Measurements from ENCODE around the gene FUT8. TPM values are rescaled to one million over a fixed set of nuclear protein-coding genes. Genes with fewer than 3 reads are reported as not detected.
A peak's percentile ranks its signal among the peaks of the same experiment; 100 is the strongest.

The FUT8 gene
- total RNA-seq, 1 donor: 165 TPM

DNA sequence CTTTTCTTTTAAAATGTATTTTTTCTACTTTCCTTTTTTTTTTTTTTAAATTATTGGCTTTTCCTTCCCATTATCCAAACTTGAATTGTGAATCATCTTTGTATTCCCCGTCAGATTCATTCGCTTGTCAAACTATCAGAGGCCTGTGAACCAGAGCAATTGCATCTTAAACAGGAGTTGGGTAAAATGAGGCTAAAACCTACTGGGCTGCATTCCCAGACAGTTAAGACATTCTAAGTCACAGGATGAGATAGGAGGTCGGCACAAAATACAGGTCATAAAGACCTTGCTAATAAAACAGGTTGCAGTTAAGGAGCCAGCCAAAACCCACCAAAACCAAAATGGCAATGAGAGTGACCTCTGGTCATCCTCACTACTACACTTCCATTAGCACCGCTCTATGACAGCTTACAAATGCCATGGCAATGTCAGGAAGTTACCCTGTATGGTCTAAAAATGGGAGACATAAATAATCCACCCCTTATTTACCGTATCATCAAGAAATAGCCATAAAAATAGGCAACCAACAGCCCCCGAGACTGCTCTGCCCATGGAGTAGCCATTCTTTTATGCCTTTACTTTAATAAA is 19.9 kb downstream of the FUT8 start:
- DNase-seq (ENCODE audit: low read depth): no peak
- TF ChIP-seq, protein P1, sequence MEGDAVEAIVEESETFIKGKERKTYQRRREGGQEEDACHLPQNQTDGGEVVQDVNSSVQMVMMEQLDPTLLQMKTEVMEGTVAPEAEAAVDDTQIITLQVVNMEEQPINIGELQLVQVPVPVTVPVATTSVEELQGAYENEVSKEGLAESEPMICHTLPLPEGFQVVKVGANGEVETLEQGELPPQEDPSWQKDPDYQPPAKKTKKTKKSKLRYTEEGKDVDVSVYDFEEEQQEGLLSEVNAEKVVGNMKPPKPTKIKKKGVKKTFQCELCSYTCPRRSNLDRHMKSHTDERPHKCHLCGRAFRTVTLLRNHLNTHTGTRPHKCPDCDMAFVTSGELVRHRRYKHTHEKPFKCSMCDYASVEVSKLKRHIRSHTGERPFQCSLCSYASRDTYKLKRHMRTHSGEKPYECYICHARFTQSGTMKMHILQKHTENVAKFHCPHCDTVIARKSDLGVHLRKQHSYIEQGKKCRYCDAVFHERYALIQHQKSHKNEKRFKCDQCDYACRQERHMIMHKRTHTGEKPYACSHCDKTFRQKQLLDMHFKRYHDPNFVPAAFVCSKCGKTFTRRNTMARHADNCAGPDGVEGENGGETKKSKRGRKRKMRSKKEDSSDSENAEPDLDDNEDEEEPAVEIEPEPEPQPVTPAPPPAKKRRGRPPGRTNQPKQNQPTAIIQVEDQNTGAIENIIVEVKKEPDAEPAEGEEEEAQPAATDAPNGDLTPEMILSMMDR (IDR thresholded peaks at IDR 0.05; ENCODE audit: insufficient read depth, low read length): no peak
- no peak overlapping the region for H3K4me3 ChIP-seq (ENCODE audit: low read depth, low read length)

DNA sequence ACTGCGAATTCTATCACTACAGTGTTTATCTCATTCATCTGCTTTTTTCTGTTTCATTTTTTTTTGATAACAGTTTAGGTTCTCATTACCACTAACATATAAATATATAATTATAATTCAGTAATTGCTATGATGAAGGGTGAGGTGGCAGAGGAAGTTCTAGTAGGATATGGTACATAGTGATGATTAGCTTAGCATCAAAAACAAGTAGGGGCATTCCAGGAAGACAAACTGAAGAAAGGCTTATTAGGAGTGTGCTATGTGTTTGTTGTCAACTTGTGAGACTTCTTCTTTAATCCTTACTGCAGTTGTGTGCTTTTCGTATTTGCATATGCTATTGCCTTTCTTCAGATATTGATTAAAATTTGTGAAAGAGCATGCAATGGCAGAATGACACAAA is 20.6 kb downstream of the FUT8 start:
- TF ChIP-seq, protein P1 (IDR thresholded peaks at IDR 0.05; ENCODE audit: insufficient read depth, low read length): no peak
- DNase-seq (ENCODE audit: low read depth): no peak
- H3K4me3 ChIP-seq (ENCODE audit: low read depth, low read length): no peak overlapping the region

DNA sequence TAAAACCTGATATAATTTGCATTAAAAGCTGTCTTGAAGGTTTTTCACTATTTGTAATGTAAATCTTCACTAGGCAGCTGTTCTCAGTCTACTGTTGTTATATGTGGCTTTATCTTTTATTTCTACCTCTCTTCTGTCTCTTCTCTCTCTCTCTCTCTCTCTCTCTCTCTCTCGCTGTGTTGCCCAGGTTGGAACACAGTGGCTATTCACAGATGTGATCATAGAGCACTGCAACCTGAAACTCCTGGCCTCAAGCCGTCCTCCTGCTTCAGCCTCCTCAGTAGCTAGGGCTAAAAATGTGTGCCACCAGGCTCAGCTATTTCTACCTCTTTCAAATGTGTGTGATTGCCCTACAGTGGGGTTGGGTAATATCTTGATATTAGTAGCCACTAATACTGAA is 21.1 kb downstream of the FUT8 start:
- no peak overlapping the region for H3K4me3 ChIP-seq (ENCODE audit: low read depth, low read length)
- TF ChIP-seq, protein P1 (IDR thresholded peaks at IDR 0.05; ENCODE audit: insufficient read depth, low read length): no peak
- no peak for DNase-seq (ENCODE audit: low read depth)

DNA sequence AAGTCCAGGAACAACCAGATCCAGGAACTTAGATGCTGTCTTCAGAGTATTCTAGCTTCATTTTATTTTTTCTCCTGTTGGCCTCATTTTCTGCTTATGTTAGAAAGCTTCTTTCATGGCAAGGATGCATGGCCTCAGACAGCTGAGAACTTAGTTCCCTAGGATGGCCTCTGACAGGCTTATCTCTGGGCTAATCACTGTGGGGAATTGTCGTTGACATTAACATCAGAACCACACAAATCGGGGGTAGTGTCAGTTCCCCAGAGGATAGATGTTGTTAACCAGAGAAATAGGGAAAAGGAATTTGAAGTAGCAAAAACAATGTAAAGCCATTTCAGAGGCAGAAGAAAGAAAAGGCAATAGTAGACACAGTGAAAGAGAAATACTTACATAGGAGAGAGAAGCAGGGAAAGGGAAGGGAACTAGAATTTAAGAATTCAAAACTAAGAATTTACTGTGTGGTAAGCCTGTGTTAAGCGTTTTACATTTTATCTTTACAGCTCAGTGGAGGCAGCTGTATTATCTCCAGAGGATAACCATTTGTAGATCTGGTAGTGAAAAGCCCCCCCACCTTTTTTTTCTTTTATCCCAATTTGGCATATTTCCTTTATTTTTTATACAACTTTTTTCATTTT is 21.8 kb downstream of the FUT8 start:
- TF ChIP-seq, protein P1 (IDR thresholded peaks at IDR 0.05; ENCODE audit: insufficient read depth, low read length): no peak
- peak; percentile 28 for DNase-seq (ENCODE audit: low read depth)
- H3K4me3 ChIP-seq (ENCODE audit: low read depth, low read length): no peak overlapping the region

DNA sequence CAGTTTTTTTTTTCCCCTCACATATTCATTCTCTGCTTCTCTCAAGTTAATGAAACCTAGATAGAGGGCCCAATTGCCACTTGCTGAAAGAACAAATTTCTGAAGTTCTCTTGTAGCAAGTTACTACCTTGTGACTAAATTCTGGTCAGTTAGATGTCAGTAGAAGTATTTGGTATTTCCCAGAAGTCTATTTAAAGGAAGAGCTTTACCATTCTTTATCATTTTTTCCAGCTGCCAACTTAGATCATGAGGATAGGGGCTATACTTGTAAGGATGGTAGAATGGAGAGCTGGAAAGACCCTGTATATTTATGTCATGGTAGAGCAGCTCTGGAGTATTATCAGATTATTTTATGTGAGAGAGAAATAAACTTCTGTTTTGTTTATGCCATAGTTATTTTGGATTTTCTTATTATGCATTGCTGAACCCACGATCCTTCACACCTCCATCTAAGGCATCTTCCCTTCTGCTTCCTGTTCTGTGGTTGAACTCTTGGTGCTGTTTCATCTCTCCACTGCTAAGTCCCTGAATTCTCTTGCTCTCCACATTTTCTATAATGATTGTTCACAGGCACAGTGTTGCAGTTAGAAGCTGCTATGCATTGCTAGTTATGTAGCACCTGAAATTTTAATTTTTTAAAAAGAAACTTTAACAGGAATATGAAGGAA is 25.9 kb downstream of the FUT8 start:
- no peak for DNase-seq (ENCODE audit: low read depth)
- no peak overlapping the region for H3K4me3 ChIP-seq (ENCODE audit: low read depth, low read length)
- TF ChIP-seq, protein P1 (IDR thresholded peaks at IDR 0.05; ENCODE audit: insufficient read depth, low read length): no peak

DNA sequence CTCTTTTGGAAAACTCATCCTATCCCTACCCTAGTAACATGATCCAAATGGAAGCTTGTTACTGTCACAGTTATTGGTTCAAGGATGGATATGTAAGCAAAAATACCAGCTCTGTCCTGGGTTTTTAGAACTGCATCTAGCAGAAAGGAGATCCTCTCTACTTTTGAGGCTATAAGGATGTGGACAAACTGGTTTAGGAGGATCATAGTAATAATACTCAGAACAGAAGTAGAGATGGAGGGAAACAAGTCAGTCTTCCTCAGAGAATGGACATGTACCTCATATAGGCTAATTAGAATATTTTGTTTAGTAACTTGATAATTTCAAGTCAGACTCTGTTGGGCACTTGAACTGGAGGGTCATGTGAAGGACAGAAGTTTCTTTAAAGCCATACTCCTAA is 26.6 kb downstream of the FUT8 start:
- H3K4me3 ChIP-seq (ENCODE audit: low read depth, low read length): no peak overlapping the region
- no peak for DNase-seq (ENCODE audit: low read depth)
- TF ChIP-seq, protein P1 (IDR thresholded peaks at IDR 0.05; ENCODE audit: insufficient read depth, low read length): no peak
